ENCODE results near the gene XRCC5.

XRCC5 gene

DNA sequence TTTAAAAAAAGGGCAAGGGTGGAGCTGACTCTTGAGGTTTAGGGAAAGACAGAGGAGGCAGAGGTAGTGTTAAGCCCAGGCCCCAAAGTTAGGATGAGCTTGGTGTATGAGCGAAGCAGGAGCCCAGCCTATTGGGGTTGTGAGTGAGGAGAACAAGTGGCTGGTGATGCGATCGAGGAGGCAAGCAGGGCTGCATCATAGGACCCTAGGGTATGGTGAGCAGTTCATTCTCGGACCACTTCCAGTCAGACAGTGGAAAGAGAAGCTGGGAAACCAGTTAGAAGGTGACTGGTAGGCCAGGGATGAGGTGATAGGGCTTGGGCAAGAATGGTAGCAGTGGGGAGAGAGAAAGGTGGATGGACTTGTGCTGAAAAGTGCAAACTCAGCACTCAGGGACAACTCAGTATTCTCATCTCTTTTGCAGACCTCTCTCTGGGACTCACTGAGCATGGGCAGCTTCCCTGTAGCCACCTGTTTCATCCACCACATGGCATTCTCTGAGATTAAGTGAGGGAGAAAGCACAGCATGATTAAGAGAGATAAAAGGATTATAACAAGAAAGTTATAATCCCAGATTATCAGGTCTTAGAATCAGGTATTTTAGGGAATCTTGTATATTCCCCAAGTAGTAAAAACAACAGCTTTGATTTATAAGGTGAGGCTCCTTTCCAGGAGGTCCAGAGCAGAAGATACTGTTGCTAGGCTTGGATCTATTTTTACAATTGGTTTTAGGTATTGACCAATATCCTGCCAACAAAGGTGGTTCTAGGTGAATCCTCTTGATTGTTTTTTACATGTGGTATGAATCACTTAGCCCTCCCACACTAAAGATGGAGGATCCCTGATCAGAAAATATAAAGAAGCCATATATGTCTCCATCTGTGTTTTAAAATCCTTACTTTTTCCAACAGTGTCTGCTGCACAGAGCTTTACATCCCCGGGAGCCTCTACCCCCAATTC lies 38.3 kb downstream of the XRCC5 start:
- in situ Hi-C loops (cut with MboI; ENCODE audit: low sequenced_read_pairs), result no loop called here

GRCh38 chr2:216148983-216149382 lies 39.8 kb downstream of the XRCC5 start:
- in situ Hi-C loops (cut with MboI; ENCODE audit: low sequenced_read_pairs), result no loop called here

- in situ Hi-C loops (cut with MboI; ENCODE audit: low sequenced_read_pairs), result no loop called here
These were observed 40.6 kb downstream of the XRCC5 start for GRCh38 chr2:216149741-216150140.

- in situ Hi-C loops (cut with MboI; ENCODE audit: low sequenced_read_pairs), result no loop called here
These were observed 42.3 kb downstream of the XRCC5 start for GRCh38 chr2:216151313-216152025.

DNA sequence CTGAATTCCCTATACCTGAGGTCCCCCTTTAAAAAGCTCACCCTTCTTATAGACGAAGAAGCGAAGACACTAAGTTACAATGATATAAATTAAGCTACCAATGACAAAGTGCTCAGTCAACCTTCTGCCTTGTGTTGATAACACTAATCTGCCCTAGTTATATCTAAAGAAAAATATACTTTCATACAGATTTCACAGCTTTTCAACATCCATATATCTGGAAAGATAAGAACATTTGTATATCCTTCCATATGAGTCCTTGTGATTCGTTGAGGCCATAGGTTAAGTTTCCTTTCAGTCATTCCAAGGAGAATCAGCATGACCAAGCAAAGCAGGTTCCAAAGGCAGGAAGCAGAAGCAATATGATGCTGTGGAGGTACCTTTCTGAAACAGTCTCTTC lies 46.8 kb downstream of the XRCC5 start:
- in situ Hi-C loops (cut with MboI; ENCODE audit: low sequenced_read_pairs), result no loop called here

- in situ Hi-C loops (cut with MboI; ENCODE audit: low sequenced_read_pairs), result no loop called here
These were observed 47.7 kb downstream of the XRCC5 start for GRCh38 chr2:216156822-216157221.

DNA sequence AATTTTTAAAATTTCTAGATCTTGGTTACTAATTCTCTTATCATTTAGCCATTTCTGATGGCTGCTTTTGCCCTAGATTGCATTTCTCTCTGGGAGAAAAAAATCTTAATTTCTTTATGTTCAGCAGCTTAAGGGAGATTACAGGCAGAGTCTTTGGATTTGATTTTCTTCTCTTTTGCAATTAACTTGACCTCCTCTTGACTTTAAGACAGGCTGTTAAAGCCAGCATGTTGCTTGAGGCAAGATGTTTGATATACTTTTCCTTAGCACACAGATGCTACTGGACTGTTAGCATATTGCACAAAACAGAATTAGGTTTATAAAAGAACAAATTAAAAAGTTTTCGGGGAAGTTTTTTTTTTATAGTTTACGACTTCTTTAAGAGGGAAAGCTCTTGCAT lies 50.0 kb downstream of the XRCC5 start:
- in situ Hi-C loops (cut with MboI; ENCODE audit: low sequenced_read_pairs), result no loop called here

GRCh38 chr2:216159646-216160045 lies 50.5 kb downstream of the XRCC5 start:
- in situ Hi-C loops (cut with MboI; ENCODE audit: low sequenced_read_pairs), result no loop called here

DNA sequence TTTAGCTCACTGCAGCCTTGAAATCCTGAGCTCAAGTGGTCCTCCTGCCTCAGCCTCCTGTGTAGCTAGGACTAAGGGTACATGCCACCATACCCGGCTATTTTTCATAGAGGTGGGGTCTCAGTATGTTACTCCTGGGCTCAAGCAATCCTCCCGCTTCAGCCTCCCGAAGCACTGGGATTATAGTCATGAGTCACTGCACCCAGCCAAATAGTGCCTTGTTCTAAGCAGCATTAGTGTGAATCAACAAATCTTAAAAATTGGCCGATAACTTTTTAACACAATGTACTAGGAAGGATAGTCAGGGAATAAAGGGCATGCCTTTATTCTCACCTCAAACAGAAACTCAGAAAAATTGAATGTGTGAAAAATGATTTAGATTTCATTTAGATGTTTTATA lies 51.6 kb downstream of the XRCC5 start:
- in situ Hi-C loops (cut with MboI; ENCODE audit: low sequenced_read_pairs), result no loop called here

DNA sequence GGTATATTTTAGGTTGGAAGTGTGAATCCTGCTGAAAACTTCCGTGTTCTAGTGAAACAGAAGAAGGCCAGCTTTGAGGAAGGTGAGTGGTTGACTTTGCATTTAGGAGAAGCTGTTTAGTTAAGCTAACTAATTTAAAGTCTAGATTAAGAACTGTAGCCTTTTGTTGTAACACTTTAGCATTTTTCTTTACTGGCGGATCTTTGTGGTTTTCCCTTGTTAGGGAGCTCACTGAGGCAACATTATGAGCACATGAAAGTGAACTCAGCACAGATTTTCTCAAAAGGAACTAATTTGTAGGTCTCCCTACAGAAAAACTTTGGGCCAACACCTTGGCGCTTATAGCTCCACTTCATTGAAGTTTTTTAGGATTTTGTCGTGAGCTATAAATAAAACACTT lies 52.8 kb downstream of the XRCC5 start:
- in situ Hi-C loops (cut with MboI; ENCODE audit: low sequenced_read_pairs), result no loop called here

DNA sequence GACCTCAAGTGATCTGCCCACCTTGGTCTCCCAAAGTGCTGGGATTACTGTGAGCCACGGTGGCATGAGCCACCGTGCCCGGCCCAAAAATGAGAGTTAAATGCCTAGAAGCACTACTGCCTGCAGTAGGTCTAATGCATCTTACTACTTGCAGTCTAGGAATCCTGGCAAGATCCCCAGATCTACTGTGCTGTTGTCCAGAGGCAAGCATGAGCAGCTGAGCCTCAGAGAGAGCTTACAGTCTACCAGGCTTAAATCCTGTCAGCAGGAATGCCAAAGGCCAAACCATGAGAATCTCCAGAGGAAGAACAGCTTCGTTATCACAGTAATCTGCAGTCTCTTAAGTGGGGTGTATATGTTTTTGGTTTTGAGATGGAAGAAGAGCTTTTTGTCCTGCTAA lies 54.4 kb downstream of the XRCC5 start:
- in situ Hi-C loops (cut with MboI; ENCODE audit: low sequenced_read_pairs), result no loop called here

DNA sequence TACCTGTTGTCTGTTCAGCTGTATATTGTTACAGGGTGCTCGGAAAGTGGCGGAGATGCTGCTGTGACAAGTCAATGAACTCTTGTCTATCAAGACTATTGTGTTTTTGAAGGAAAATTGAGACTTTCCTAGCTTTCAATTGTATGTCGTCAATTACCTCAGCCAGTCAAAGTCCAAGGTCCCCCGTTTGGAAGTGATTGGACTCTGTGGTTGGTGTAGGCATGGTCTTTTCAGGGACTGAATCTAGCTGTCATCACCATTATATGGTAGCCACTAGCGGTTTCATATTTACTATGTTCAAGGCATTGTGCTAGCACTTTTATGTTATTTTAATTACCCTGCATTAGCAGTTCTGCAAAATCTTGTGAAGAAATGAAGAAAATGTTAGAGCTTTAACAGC lies 54.9 kb downstream of the XRCC5 start:
- in situ Hi-C loops (cut with MboI; ENCODE audit: low sequenced_read_pairs), result no loop called here

GRCh38 chr2:216164576-216164975 lies 55.4 kb downstream of the XRCC5 start:
- in situ Hi-C loops (cut with MboI; ENCODE audit: low sequenced_read_pairs), result no loop called here

DNA sequence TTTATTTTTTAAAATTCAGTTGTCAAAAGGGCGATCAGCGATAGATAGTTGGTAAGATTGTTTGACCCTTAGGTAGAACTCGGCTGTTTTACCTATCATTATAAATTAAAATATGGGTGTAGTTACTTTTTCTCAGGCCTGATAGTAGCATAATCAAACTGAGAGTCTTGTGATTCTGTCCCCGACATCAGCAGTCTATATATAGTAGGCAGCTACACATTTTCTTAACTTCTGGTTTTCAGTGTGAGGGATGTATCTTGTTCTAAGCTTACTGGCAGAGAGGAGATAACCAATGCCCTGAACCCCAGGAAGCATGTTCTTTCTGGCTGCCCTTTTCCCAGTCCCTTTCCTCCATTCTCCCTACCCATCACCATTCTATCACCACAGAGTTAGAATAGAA lies 56.6 kb downstream of the XRCC5 start:
- in situ Hi-C loops (cut with MboI; ENCODE audit: low sequenced_read_pairs), result no loop called here

GRCh38 chr2:216169087-216169486 lies 59.9 kb downstream of the XRCC5 start:
- in situ Hi-C loops (cut with MboI; ENCODE audit: low sequenced_read_pairs), result no loop called here

GRCh38 chr2:216170076-216170763 lies 61.1 kb downstream of the XRCC5 start:
- in situ Hi-C loops (cut with MboI; ENCODE audit: low sequenced_read_pairs), result no loop called here

- in situ Hi-C loops (cut with MboI; ENCODE audit: low sequenced_read_pairs), result no loop called here
These were observed 61.9 kb downstream of the XRCC5 start for GRCh38 chr2:216171011-216171410.

DNA sequence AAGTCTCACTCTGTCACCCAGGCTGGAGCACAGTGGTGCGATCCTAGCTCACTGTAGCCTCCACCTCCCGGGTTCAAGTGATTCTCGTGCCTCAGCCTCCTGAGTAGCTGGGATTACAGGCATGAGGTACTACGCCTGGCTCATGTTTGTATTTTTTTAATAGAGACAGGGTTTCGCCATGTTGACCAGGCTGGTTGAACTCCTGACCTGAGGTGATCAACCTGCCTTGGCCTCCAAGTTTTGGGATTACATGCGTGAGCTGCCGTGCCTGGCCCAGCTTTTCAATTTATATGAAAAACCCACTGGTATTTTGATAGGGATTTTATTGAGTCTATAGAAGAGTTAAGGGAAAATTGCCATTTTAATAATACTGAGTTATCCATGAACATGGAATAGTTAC lies 63.3 kb downstream of the XRCC5 start:
- in situ Hi-C loops (cut with MboI; ENCODE audit: low sequenced_read_pairs), result no loop called here

- in situ Hi-C loops (cut with MboI; ENCODE audit: low sequenced_read_pairs), result no loop called here
These were observed 69.9 kb downstream of the XRCC5 start for GRCh38 chr2:216179015-216179414.

DNA sequence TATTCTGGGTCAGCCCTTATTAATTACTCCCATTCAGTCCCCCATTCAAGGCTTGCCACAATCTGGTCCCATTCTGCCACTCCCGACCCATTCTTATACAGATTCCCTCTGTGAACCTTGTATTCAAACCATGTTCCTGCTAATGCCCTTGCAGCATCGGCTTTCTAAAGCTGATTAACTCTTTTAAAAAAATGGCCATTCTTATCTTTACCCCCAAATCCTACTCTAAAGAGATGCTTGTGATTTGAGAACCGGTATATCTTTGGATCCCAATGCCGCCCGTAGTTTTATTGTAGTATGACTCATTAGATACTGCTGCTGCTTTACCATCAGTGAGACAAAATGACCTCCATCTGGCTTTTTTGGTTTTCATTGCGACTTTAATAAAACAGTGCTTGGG lies 72.2 kb downstream of the XRCC5 start:
- in situ Hi-C loops (cut with MboI; ENCODE audit: low sequenced_read_pairs), result no loop called here

DNA sequence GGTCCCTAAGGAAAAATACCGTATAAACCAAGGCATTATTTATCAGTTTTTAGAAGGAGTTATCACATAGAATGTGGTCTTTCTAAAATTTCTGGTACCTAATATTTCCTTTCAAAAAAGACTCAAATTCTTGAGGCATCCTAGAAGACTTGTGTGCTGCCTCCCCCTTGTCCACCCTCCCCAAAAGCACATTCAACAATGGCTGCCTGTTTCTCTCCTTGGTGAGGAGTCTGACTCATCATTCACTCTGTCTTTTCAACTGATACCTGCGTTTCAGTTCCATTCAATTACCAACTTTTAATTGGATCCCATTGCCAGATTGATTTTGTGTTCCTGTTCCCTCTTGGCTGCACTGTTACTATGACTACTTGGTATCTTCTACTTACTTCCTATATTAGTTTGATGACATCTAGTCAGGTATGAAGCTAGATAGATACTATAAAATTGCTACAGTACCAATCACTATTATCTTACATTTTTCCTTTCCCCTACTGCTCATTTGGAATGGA lies 72.9 kb downstream of the XRCC5 start:
- in situ Hi-C loops (cut with MboI; ENCODE audit: low sequenced_read_pairs), result no loop called here

Data from hTERT RPE-1 (cell line).